Stimulated activated naive B cell treated with anti-CD40 and anti-IgM and Interleukin-4, amounts not matched to agents 10 μg/mL and 1 μg/mL and 100 μg/mL, for 72 hours (primary cell): Measurements from ENCODE around the gene SDS.

Experiments
- ATAC-seq, 2 donors: fragments of 150-1000 bp; cut with Tn5 transposase; replicated peaks; 2 replicates each; pipeline ENCODE4 v1.10.0; 2021; ENCODE audit warnings: moderate library complexity in 1 of 2
- DNase-seq: peaks from one replicate; pipeline ENCODE4 v3.0.0; 2021
- H3K27ac Mint-ChIP-seq: one replicate; pipeline ENCODE4 v1.8.0; 2022; ENCODE audit warnings: mild to moderate bottlenecking, mixed read lengths
- H3K27me3 Mint-ChIP-seq, 2 donors: one replicate each; pipeline ENCODE4 v1.8.0; 2022; ENCODE audit warnings: mixed read lengths in 2 of 2
- H3K36me3 Mint-ChIP-seq, 2 donors: one replicate each; pipeline ENCODE4 v1.8.0; 2022; ENCODE audit warnings: mixed read lengths in 2 of 2, mild to moderate bottlenecking in 1 of 2
- H3K4me1 Mint-ChIP-seq, 2 donors: one replicate each; pipeline ENCODE4 v1.8.0; 2022; ENCODE audit warnings: mixed read lengths in 2 of 2, mild to moderate bottlenecking in 1 of 2
- H3K4me3 Mint-ChIP-seq, 2 donors: one replicate each; pipeline ENCODE4 v1.8.0; 2022; ENCODE audit warnings: mild to moderate bottlenecking in 2 of 2, mixed read lengths in 2 of 2, moderate library complexity in 1 of 2
- H3K9me3 Mint-ChIP-seq, 2 donors: one replicate each; pipeline ENCODE4 v1.8.0; 2022; ENCODE audit warnings: mixed read lengths in 2 of 2, mild to moderate bottlenecking in 1 of 2

Gene SDS

GRCh38 chr12:113418213-113418879 is 14.7 kb upstream of the SDS start:
- H3K4me3 Mint-ChIP-seq: no peak overlapping the region
- peaks cover 8 to 28% of the 10 kb centered on the region in 2 donors for H3K4me1 Mint-ChIP-seq
- no peak overlapping the region for H3K27ac Mint-ChIP-seq
- H3K9me3 Mint-ChIP-seq: no peaks in the 10 kb centered on the region
- peaks cover 2 to 4% of the 10 kb centered on the region in 2 donors for H3K36me3 Mint-ChIP-seq
- H3K27me3 Mint-ChIP-seq: peaks cover 13 to 18% of the 10 kb centered on the region in 2 donors
- DNase-seq (no peak), ATAC-seq (no peak)

GRCh38 chr12:113416091-113416754 is 12.5 kb upstream of the SDS start:
- peak overlapping the region; percentile 42 for H3K27ac Mint-ChIP-seq
- ATAC-seq: peak; percentile 81 to 84
- no peaks in the 10 kb centered on the region for H3K36me3 Mint-ChIP-seq
- H3K4me1 Mint-ChIP-seq: peaks cover 2 to 12% of the 10 kb centered on the region in 2 donors
- H3K4me3 Mint-ChIP-seq: no peak overlapping the region
- no peak for DNase-seq
- no peaks in the 10 kb centered on the region for H3K9me3 Mint-ChIP-seq
- peaks cover 20 to 24% of the 10 kb centered on the region in 2 donors for H3K27me3 Mint-ChIP-seq

GRCh38 chr12:113414519-113415038 is 10.9 kb upstream of the SDS start:
- Mint-ChIP-seq H3K36me3 (no peaks in the 10 kb centered on the region), H3K9me3 (no peaks in the 10 kb centered on the region), H3K27ac (no peak overlapping the region), H3K4me1 (peaks cover 2 to 12% of the 10 kb centered on the region in 2 donors), H3K4me3 (no peak overlapping the region), H3K27me3 (peaks cover 30 to 38% of the 10 kb centered on the region in 2 donors)
- ATAC-seq (no peak), DNase-seq (no peak)

- H3K4me3 Mint-ChIP-seq: no peak overlapping the region
- H3K36me3 Mint-ChIP-seq: no peaks in the 10 kb centered on the region
- ATAC-seq (no peak), DNase-seq (no peak)
- H3K4me1 Mint-ChIP-seq: peaks cover 2 to 12% of the 10 kb centered on the region in 2 donors
- peaks cover 30 to 38% of the 10 kb centered on the region in 2 donors for H3K27me3 Mint-ChIP-seq
- no peak overlapping the region for H3K27ac Mint-ChIP-seq
- H3K9me3 Mint-ChIP-seq: no peaks in the 10 kb centered on the region
These were observed 9.8 kb upstream of the SDS start for GRCh38 chr12:113413488-113413939.

- H3K4me3 Mint-ChIP-seq: no peak overlapping the region
- ATAC-seq (no peak), DNase-seq (no peak)
- peaks cover 21 to 28% of the 10 kb centered on the region in 2 donors for H3K27me3 Mint-ChIP-seq
- H3K27ac Mint-ChIP-seq: no peak overlapping the region
- H3K36me3 Mint-ChIP-seq: no peaks in the 10 kb centered on the region
- H3K4me1 Mint-ChIP-seq: peaks cover 0 to 2% of the 10 kb centered on the region in 2 donors
- no peaks in the 10 kb centered on the region for H3K9me3 Mint-ChIP-seq
These were observed 5.9 kb upstream of the SDS start for GRCh38 chr12:113409462-113410124.

- Mint-ChIP-seq H3K9me3 (no peaks in the 10 kb centered on the region), H3K27me3 (peaks cover 18 to 26% of the 10 kb centered on the region in 2 donors), H3K4me1 (peaks cover 2 to 7% of the 10 kb centered on the region in 2 donors), H3K4me3 (no peak overlapping the region), H3K27ac (no peak overlapping the region), H3K36me3 (no peaks in the 10 kb centered on the region)
- ATAC-seq (no peak), DNase-seq (no peak)
These were observed 5.1 kb upstream of the SDS start for GRCh38 chr12:113408756-113409298.

- no peak for ATAC-seq
- no peaks in the 10 kb centered on the region for H3K36me3 Mint-ChIP-seq
- no peak for DNase-seq
- H3K9me3 Mint-ChIP-seq: no peaks in the 10 kb centered on the region
- H3K27me3 Mint-ChIP-seq: peaks cover 18 to 26% of the 10 kb centered on the region in 2 donors
- H3K4me1 Mint-ChIP-seq: peaks cover 2 to 9% of the 10 kb centered on the region in 2 donors
- no peak overlapping the region for H3K4me3 Mint-ChIP-seq
- H3K27ac Mint-ChIP-seq: no peak overlapping the region
These were observed 4.4 kb upstream of the SDS start for GRCh38 chr12:113407931-113408600.

GRCh38 chr12:113405694-113406093 is 2.0 kb upstream of the SDS start:
- no peak overlapping the region for H3K27ac Mint-ChIP-seq
- peak; percentile 46 to 48 for ATAC-seq
- H3K9me3 Mint-ChIP-seq: no peaks in the 10 kb centered on the region
- H3K27me3 Mint-ChIP-seq: peaks cover 5 to 20% of the 10 kb centered on the region in 2 donors
- H3K4me3 Mint-ChIP-seq: no peak overlapping the region
- H3K4me1 Mint-ChIP-seq: peaks cover 2 to 9% of the 10 kb centered on the region in 2 donors
- no peak for DNase-seq
- H3K36me3 Mint-ChIP-seq: no peaks in the 10 kb centered on the region

- H3K27ac Mint-ChIP-seq: no peak overlapping the region
- no peaks in the 10 kb centered on the region for H3K36me3 Mint-ChIP-seq
- ATAC-seq (no peak), DNase-seq (no peak)
- no peak overlapping the region for H3K4me3 Mint-ChIP-seq
- peaks cover 5 to 11% of the 10 kb centered on the region in 2 donors for H3K4me1 Mint-ChIP-seq
- H3K9me3 Mint-ChIP-seq: no peaks in the 10 kb centered on the region
- H3K27me3 Mint-ChIP-seq: peaks cover 17 to 40% of the 10 kb centered on the region in 2 donors
These were observed 964 bp downstream of the SDS start for GRCh38 chr12:113402586-113403260.

- Mint-ChIP-seq H3K27ac (peak overlapping the region; percentile 47), H3K36me3 (no peaks in the 10 kb centered on the region), H3K9me3 (no peaks in the 10 kb centered on the region), H3K4me1 (peaks cover 8 to 18% of the 10 kb centered on the region in 2 donors), H3K4me3 (no peak overlapping the region), H3K27me3 (peaks cover 21 to 45% of the 10 kb centered on the region in 2 donors)
- ATAC-seq (no peak), DNase-seq (no peak)
These were observed 2.4 kb downstream of the SDS start for GRCh38 chr12:113401066-113402000.

- Mint-ChIP-seq H3K9me3 (no peaks in the 10 kb centered on the region), H3K36me3 (no peaks in the 10 kb centered on the region), H3K27me3 (peaks cover 21 to 45% of the 10 kb centered on the region in 2 donors), H3K27ac (no peak overlapping the region), H3K4me3 (no peak overlapping the region), H3K4me1 (peaks cover 5 to 18% of the 10 kb centered on the region in 2 donors)
- ATAC-seq (no peak), DNase-seq (no peak)
These were observed 3.3 kb downstream of the SDS start for GRCh38 chr12:113400362-113400761.

GRCh38 chr12:113399490-113399889 is 4.2 kb downstream of the SDS start:
- no peaks in the 10 kb centered on the region for H3K9me3 Mint-ChIP-seq
- DNase-seq (no peak), ATAC-seq (no peak)
- H3K27me3 Mint-ChIP-seq: peaks cover 21 to 42% of the 10 kb centered on the region in 2 donors
- H3K4me1 Mint-ChIP-seq: peaks cover 5 to 17% of the 10 kb centered on the region in 2 donors
- no peak overlapping the region for H3K4me3 Mint-ChIP-seq
- no peak overlapping the region for H3K27ac Mint-ChIP-seq
- H3K36me3 Mint-ChIP-seq: no peaks in the 10 kb centered on the region
